Renal pelvis (tissue), 12 donors: ENCODE results near the gene NCKAP5L. TPM values are rescaled to one million over a fixed set of nuclear protein-coding genes. Genes with fewer than 3 reads are reported as not detected.
"Not testable (repeated sequence)": the region's sequence is repeated elsewhere in the genome, so short reads cannot be mapped to it uniquely, and the experiment has no call there.

Source experiments
- DNase-seq: peaks from one replicate; pipeline ENCODE4 v3.0.0-alpha.2; 2013
- long read RNA-seq, 16 experiments: transcript quantifications; one replicate each; lab custom pipeline, GENCODE V29; 2026
- polyA plus RNA-seq, 3 donors: library from polyadenylated mRNA; unstranded; fragments of 120-200 nt; gene quantifications; one replicate each; pipeline ENCODE4 v1.2.1, GENCODE V29; 2013; ENCODE audit not compliant: insufficient read length in 3 of 3

The NCKAP5L gene, protein sequence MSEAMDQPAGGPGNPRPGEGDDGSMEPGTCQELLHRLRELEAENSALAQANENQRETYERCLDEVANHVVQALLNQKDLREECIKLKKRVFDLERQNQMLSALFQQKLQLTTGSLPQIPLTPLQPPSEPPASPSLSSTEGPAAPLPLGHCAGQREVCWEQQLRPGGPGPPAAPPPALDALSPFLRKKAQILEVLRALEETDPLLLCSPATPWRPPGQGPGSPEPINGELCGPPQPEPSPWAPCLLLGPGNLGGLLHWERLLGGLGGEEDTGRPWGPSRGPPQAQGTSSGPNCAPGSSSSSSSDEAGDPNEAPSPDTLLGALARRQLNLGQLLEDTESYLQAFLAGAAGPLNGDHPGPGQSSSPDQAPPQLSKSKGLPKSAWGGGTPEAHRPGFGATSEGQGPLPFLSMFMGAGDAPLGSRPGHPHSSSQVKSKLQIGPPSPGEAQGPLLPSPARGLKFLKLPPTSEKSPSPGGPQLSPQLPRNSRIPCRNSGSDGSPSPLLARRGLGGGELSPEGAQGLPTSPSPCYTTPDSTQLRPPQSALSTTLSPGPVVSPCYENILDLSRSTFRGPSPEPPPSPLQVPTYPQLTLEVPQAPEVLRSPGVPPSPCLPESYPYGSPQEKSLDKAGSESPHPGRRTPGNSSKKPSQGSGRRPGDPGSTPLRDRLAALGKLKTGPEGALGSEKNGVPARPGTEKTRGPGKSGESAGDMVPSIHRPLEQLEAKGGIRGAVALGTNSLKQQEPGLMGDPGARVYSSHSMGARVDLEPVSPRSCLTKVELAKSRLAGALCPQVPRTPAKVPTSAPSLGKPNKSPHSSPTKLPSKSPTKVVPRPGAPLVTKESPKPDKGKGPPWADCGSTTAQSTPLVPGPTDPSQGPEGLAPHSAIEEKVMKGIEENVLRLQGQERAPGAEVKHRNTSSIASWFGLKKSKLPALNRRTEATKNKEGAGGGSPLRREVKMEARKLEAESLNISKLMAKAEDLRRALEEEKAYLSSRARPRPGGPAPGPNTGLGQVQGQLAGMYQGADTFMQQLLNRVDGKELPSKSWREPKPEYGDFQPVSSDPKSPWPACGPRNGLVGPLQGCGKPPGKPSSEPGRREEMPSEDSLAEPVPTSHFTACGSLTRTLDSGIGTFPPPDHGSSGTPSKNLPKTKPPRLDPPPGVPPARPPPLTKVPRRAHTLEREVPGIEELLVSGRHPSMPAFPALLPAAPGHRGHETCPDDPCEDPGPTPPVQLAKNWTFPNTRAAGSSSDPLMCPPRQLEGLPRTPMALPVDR (N-terminal part only)
- polyA plus RNA-seq = 10 to 100 TPM; 23.4 to 27.7 (median 23.5) TPM
- long read RNA-seq, donor 1, partial matches to known transcripts = 0 of 1 reads
- long read RNA-seq, donor 1, other reads (novel, unspliced or antisense) = 0 of 1 reads
- long read RNA-seq, donor 2, partial matches to known transcripts = 8 of 8 reads
- long read RNA-seq, donor 2, other reads (novel, unspliced or antisense) = 0 of 8 reads
- long read RNA-seq, donor 3, full-length matches to known transcripts = 2 of 7 reads
- long read RNA-seq, donor 3, partial matches to known transcripts = 5 of 7 reads
- long read RNA-seq, donor 3, other reads (novel, unspliced or antisense) = 0 of 7 reads
- long read RNA-seq, donor 4, full-length matches to known transcripts = 2 of 2 reads
- long read RNA-seq, donor 4, partial matches to known transcripts = 0 of 2 reads
- long read RNA-seq, donor 4, other reads (novel, unspliced or antisense) = 0 of 2 reads
- long read RNA-seq, donor 5, full-length matches to known transcripts = 1 of 7 reads
- long read RNA-seq, donor 5, partial matches to known transcripts = 6 of 7 reads
- long read RNA-seq, donor 5, other reads (novel, unspliced or antisense) = 0 of 7 reads
- long read RNA-seq, donor 6, full-length matches to known transcripts = 4 of 4 reads
- long read RNA-seq, donor 6, partial matches to known transcripts = 0 of 4 reads
- long read RNA-seq, donor 6, other reads (novel, unspliced or antisense) = 0 of 4 reads
- long read RNA-seq, donor 7, full-length matches to known transcripts = 2 of 17 reads
- long read RNA-seq, donor 7, partial matches to known transcripts = 15 of 17 reads
- long read RNA-seq, donor 7, other reads (novel, unspliced or antisense) = 0 of 17 reads
- long read RNA-seq, donor 8, full-length matches to known transcripts = 3 of 10 reads
- long read RNA-seq, donor 8, partial matches to known transcripts = 7 of 10 reads
- long read RNA-seq, donor 8, other reads (novel, unspliced or antisense) = 0 of 10 reads
- long read RNA-seq, donor 9, full-length matches to known transcripts = 2 of 14 reads
- long read RNA-seq, donor 9, partial matches to known transcripts = 12 of 14 reads
- long read RNA-seq, donor 9, other reads (novel, unspliced or antisense) = 0 of 14 reads
- long read RNA-seq, donor 10, full-length matches to known transcripts = 5 of 5 reads
- long read RNA-seq, donor 10, partial matches to known transcripts = 0 of 5 reads
- long read RNA-seq, donor 10, other reads (novel, unspliced or antisense) = 0 of 5 reads
- long read RNA-seq, donor 11, full-length matches to known transcripts = 1 of 27 reads
- long read RNA-seq, donor 11, partial matches to known transcripts = 26 of 27 reads
- long read RNA-seq, donor 11, other reads (novel, unspliced or antisense) = 0 of 27 reads
- long read RNA-seq, donor 12, full-length matches to known transcripts = 5 of 5 reads
- long read RNA-seq, donor 12, partial matches to known transcripts = 0 of 5 reads
- long read RNA-seq, donor 12, other reads (novel, unspliced or antisense) = 0 of 5 reads
- long read RNA-seq, donor 13, full-length matches to known transcripts = 5 of 18 reads
- long read RNA-seq, donor 13, partial matches to known transcripts = 13 of 18 reads
- long read RNA-seq, donor 13, other reads (novel, unspliced or antisense) = 0 of 18 reads
- long read RNA-seq, donor 14 = 0 reads
- long read RNA-seq, donor 15, full-length matches to known transcripts = 1 of 1 reads
- long read RNA-seq, donor 15, partial matches to known transcripts = 0 of 1 reads
- long read RNA-seq, donor 15, other reads (novel, unspliced or antisense) = 0 of 1 reads
- long read RNA-seq, donor 16, full-length matches to known transcripts = 3 of 3 reads
- long read RNA-seq, donor 16, partial matches to known transcripts = 0 of 3 reads
- long read RNA-seq, donor 16, other reads (novel, unspliced or antisense) = 0 of 3 reads

DNA sequence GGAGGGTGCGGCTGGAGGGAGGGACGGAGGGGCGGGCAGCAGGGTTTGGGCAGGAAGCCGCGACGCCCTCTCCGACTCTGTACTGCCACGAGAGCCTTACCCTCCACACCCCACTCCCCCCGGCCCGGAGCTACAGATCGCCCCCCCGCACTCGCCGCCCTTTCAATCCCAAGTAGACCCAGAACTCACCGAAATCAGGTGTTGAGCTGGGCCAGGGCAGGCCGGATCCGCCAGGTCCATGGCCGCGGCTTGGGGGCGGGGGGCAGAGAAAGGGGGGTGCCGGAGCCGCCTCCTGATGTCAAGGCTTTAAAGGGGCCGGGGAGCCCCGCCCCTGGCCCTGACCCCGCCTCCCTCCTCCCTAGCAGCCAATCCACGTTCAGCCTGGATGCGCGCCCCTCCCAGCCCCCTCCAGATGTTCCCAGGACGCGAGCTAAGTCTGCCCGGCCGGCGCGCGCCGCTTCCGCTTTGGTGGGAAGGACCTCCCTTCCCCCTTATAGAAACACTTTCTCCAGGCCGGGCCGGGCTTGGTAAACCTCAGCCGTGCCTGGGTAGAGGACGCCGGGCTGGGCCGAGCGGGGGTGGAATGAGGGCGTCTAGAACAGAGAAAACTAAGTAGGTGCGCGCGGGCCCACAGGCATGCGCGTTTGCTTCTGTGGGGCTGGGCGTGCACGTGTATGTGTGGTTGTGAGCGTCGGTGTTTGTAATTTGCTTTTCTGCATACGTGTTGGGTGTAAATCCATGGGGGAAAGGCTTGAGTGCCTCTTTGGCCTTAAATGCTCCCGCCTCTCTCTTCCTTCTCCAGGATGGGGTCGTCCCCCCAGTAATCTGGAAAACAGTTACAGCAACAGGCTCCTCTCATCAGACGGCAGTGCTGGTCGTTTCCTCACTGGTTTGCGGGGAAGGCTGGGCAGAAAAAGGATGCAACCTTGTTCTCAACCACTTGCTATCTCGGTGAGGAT is at the start of gene NCKAP5L:
Gene NCKAP5L, minus strand, starts transcription at position 281 of the 959 bp plus-strand sequence. CDS start 24,369 bp downstream, outside the sequence.
- DNase-seq = peak; percentile 97

DNA sequence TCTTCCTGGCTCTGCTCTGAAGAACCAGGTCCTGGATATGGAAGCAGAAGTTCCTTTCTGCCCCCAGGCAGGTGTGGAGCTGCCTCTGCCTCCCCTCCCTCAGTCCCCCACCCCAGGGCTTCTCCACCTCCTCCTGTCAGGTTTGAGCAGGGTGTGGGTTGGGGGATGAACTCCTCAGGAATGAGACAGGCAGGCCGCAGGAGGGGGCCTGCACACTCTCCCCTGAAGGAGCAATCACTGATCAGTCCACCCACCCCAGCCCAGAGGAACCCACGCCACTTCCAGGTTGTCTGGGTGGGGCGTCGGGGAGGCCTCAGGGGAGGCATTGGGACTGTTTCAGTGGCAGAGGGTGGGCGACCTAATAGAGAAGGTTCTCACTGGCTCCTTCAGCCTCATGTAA is 48.9 kb upstream of the NCKAP5L start:
- DNase-seq = no peak

DNA sequence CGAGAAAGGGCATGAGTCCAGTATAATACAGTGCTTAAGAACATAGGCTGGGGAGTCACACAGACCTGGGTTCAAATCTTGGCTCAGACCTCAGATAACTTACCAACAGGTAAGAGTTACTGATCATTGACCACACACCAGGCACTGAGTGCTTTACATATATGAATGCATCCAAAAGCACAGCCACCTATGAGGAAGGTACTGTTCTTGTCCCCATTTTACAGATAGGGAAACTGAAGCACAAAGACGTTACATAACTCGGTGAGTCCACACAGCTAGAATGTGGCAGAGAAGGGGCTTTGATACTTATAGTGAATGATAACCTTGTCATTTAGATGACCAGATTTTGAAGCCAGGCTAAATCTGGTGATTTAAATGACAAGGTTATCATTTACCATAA is 47.9 kb upstream of the NCKAP5L start:
- no peak for DNase-seq

DNA sequence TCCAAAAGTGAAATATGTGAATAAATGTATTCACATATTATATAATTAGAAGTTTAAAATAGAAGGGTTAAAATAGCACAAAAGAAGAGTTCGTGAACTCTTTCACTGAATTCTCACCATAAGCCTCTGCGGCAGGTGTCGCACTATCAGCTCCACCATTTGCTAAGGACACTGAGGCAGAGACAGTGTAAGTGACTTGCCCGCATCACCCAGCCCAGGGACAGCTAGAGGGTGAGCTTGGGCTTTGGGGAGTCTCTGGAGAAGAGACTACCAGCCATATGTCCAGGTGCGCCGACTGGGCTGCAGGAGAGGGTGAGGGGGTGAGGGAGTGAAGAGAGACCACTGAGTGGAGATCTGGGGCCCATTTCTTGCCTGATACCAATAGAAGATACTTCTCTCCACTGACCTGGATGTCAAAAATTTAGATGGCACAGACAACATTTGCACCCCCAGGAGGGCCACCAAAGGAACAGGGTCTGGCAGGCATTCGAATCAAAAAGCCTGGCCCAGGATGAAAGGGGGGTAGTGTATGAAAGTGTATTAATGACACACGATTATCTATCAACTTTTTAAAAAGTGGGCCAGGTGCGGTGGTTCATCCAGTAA is 47.0 kb upstream of the NCKAP5L start:
- DNase-seq = no peak

DNA sequence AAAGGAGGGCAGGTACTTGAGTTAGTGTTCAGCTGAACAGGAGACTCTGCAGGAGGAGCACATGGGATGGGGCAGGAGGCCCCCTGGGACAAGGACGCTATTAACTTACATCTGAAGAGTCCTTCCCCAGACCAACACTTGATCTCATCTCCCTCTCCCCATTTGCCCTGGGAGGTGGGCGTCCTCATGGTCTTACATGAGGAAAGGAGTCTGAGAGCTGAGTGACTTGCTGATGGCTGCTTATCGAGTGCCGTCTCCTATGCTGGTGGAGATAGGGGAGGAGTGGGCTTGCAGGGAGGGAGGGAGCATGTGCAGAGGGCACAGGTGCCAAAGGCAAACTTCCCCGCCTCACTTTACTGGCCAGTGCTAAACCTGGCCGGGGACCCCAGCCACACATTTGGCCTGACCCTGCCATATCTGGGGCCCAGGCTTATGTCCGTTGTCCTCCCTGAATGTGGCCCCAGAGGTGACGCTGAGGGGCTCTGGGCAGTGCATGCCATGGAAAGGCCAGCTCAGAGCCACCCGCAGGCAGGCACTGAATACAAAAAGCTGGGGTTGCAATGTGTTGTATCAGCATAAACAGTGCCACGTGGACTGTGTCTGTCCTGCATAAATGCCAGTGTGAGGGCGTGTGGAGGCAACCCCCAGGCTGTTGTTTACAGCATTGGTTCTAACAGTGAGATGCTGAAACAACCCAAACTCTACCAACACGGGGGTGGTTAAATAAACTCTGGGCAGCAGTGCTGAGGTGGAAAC is 46.1 kb upstream of the NCKAP5L start:
- no peak for DNase-seq

DNA sequence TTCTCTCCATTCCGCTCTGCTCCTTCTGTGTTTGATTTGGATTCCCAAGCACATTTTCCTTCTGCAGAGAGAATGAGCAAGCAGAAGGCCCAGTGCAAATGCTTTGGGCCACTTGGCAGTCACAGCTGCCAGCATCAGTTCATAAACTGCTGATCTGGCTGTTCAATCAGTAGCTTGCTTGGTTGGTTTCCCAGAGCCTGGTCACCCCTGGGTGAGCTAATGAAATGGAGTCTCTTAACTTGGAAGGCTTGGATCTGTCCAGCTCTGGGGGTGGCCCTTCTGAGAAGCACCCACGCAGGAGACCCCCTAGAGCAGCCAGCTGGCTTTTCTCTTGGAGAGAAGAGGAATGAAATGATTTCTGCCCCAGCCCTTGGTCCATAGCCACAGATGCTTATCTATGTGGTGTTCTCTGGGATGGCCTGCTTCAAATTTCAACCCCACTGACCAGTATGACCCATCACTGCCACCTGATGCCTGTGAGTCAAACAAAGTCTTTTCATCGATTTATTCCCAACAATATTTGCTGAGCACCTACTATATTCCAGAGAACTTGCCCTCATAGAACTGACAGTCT is 45.2 kb upstream of the NCKAP5L start:
- peak; percentile 37 for DNase-seq

DNA sequence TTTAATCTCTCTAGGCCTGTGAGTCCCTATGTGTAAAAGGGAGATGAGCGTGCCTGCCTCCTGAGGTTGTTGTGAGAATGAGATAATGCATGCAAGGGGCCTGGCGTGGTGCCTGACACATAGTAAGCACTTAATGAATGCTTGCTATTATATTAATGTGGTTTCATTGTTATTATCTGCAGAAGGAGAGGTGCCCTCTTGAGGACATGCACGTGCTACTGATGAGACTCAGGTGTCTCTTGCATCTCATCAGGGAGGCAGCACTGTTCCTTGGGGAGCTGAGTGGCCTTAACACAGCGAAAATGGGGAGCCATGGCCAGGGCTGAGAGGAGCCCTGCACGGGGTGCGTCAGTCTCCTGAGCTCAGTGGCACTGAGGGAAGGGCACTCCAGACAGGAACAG is 44.6 kb upstream of the NCKAP5L start:
- DNase-seq = no peak

DNA sequence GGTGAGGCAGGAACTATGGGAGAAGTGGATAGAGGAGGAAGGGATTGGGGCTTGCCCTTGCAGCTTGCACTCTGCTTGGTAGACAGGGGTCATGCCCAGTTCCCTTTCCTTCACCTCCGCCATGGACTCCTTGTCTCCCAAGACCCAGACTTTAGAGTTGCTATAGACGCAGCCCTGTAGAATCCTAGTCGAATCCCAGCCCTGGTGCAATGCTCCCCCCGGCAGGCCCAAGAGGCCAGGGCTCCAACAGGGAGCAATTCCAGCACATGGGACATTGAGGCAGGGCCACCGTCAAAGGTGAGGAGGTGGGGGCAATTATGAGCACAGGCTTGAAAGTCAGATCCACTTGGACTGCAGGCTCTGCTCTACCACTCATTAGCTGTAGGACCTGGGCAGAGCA is 44.2 kb upstream of the NCKAP5L start:
- no peak for DNase-seq

DNA sequence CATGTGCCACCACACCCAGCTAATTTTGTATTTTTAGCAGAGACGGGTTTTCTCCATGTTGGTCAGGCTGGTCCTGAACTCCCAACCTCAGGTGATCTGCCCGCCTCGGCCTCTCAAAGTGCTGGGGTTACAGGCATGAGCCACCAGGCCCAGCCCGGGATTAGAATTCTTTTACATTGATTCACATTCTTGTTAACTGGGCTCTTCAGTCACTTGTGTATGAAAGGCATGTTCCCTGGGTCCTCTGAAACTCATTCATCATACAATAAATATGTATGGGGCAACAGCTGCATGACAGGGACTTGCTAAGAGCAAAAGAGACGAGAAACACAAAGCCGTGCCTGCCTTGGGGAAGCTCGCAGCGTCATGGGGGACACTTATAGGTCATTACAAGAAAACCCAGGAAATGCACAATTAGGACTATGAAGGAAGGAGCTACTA is 43.6 kb upstream of the NCKAP5L start:
- not testable (repeated sequence) for DNase-seq

DNA sequence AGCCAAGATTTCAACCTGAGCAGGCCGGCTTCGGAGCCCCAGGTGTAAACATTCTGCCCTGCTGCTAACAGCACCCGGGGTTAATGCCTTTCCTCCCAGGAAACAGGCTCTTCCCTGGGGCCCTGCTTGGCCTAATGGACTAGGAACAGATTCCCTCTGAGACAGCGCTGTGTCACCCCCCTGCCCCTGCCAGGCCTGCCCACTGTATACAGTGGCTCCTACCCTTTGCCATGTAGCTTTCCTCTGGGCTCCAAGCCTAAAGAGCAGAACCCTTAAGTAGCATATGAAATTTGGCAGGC is 43.0 kb upstream of the NCKAP5L start:
- DNase-seq = no peak

DNA sequence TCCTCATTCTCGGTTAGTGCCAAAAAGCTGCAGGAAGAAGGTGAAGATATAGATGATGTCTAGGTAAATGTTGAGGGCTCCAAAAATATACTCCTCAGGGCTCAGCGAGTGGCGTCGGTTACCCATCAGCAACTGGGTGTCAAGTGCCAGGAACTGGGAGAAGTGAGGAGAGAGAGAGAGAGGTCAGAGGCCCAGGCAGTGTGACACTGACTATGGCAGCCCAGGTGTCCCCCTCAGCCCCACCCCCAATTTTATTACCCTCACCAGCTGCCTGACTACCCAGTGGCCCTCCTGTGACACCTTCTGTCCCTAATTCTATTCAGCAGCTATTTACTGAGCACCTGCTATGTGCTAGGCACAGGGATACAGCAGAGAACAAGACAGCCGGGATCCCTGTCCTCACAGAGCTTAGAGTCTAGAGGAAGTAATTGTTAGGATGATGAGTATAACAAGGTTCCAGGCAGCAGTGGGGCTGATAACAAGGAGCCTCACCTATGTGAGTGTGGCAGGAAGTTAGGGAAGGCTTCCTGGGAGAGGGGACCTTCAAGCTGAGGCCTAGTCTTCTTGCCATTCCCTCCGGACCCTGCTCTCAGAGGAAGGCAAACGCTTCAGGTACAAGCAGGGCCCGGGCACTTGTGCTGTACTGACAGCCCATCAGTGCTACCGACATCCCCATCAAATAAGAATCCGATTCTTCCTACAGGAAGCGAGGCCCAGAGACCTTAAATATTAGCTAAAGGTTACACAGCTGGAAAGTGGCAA is 42.5 kb upstream of the NCKAP5L start:
- no peak for DNase-seq

DNA sequence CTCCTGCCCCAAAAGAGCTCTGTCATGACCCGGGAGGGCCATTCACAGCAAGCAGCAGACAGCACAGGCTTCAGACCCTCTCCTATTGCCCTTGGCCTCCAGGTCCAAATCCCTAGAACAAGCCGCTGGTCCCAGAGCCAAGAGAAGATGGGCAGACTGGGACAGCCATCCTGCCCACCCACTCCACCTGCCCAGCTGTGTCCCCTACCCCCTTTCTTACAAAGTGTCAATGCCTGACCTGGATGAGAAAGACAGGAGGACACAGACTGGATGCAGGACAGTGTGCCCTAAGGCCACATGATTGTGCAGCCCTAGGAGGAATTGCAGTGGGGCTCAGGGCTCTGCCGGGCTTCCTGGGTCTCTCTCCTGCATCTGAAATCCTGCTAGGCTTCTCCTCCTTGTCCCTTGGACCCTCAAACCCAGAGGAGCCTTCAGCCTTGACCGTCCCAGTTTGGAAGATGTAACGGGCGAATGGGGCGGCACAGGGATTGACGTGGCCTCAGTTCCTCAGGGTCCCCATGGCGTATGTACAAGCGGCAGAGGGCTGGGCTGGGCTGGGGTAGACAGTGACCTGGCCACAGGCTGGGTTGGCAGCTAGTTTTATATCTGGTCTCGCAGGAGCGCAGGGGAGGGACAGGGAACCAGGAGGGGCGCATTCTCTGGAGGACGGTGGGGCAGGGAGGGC is 41.7 kb upstream of the NCKAP5L start:
- no peak for DNase-seq

DNA sequence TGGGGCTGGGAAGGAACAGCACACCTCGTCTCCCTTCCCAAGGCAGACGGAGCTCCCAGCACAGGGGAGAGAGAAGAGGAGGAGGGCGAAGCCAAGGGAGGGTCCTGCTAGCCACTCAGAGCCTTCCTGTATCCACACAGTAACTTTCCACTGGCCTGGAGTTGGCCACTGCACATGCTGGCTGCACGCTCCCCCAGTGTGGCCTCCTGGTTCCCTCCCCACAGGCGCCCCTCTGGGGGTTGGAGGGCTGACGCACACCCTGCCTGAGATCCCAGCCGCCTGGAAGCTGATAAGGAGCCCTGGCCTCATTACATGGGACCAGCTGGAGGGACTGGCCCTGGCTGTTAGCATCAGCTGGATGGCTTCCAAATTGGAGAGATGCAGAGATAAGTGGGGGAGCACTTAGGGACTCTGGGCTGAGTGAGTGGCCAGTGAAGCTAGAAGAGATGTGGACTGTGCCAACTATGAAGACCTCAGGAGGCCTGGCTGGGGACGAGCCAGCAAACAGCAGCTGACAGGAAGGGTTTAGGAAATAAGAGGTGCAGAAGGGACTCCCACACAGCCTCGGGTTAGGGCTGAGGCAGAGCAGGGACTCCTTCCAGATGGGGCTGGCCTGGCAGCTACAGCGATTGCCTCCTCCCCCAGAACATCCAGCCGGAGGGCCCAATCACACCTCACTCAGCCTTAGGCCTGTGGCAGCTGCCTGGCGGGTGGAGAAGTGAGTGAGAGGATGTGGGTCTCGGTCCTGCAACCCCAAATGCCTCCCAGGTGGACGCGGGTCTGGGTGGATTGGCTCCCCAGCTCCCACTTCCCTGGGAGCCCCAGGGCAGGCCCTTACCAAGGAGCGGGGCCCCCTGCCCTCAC is 41.0 kb upstream of the NCKAP5L start:
- peak; percentile 88 for DNase-seq
